Suprapubic skin (tissue), 4 donors: ENCODE measurements around the gene AIRE. TPM values are rescaled to one million over a fixed set of nuclear protein-coding genes. Genes with fewer than 3 reads are reported as not detected.

Source experiments
- DNase-seq, 2 donors: peaks; one replicate each; pipeline ENCODE4 v3.0.0-alpha.2; 2019; ENCODE audit warnings: low spot score in 2 of 2
- H3K27ac ChIP-seq: fragments of 200-600 bp; sonication (generic); one replicate; pipeline ENCODE4 v1.5.1; 2019
- H3K27me3 ChIP-seq: fragments of 200-600 bp; sonication (generic); one replicate; pipeline ENCODE4 v1.5.1; 2019
- H3K36me3 ChIP-seq: fragments of 200-600 bp; sonication (generic); one replicate; pipeline ENCODE4 v1.5.1; 2019
- H3K4me1 ChIP-seq: fragments of 200-600 bp; sonication (generic); one replicate; pipeline ENCODE4 v1.5.1; 2019
- H3K4me3 ChIP-seq: fragments of 200-600 bp; sonication (generic); one replicate; pipeline ENCODE4 v1.5.1; 2019; ENCODE audit warnings: mild to moderate bottlenecking
- H3K9me3 ChIP-seq: fragments of 200-600 bp; sonication (generic); one replicate; pipeline ENCODE4 v1.5.1; 2019
- CTCF ChIP-seq, 2 donors: fragments of 200-600 bp in 1 of 2; fragments of 450-650 bp in 1 of 2; sonication (generic) in 1 of 2; IDR thresholded peaks; one replicate each; pipeline ENCODE4 v1.5.1; 2016 to 2019; ENCODE audit warnings: antibody characterized with exemption in 2 of 2, mild to moderate bottlenecking in 1 of 2, moderate library complexity in 1 of 2
- EP300 ChIP-seq: sonication (generic); formaldehyde crosslinking; IDR thresholded peaks from one replicate; pipeline ENCODE4 v1.6.1; 2017; ENCODE audit warnings: antibody characterized with exemption
- POLR2A ChIP-seq, 2 donors: fragments of 450-650 bp; IDR thresholded peaks; one replicate each; pipeline ENCODE4 v1.6.1; 2017; ENCODE audit warnings: antibody characterized with exemption in 2 of 2, mild to moderate bottlenecking in 2 of 2, moderate library complexity in 2 of 2
- POLR2AphosphoS5 ChIP-seq, 3 donors: sonication (generic); formaldehyde crosslinking; IDR thresholded peaks; one replicate each; pipeline ENCODE4 v1.6.1; 2017; ENCODE audit warnings: antibody characterized with exemption in 3 of 3
- WGBS: methylation state at CpG from one replicate; pipeline ENCODE4 v1.1.5; 2018; 5-methylcytosine and 5-hydroxymethylcytosine counted together
- total RNA-seq, 4 donors: library from RNA; depleted of rRNA; stranded (reverse); fragments of >200 nt; gene quantifications; one replicate each; pipeline ENCODE4 v1.1.0, GENCODE V29; 2016

Gene AIRE
- total RNA-seq, 4 donors from 2014 or later: not detected

DNA sequence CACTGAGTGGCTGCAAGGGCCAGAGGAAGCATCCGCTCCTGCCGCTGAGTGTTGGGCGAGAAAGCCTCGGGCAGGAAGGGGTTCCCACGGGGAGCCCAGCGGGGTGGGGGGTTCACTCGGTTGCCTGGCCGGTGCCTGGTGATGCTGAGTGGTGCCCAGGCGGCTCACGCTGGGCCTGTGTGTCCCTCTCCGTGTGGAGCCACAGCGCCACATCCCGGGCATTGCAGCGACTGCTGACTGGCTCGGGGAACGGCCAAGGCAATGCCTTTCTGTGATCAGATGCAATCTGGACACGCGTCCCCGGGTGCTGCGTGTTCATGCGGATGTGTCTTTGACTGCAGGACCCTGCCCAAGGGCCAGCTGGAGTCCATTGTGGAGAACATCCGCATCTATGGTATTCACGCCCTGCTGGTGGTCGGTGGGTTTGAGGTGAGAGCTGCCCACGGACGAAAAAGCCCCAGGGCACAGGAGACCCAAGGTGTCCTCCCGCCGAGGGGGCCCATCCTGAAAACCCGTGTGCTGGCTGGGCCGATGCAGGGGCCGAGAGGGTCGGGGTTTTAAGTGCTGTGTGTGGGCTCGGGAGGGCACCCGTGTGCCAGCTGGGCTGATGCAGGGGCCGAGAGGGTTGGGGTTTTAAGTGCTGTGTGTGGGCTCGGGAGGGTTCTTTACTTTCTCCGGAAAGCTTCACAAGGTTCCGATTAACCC is 37.1 kb downstream of the AIRE start:
- Histone ChIP-seq H3K4me1 (no peaks in the 10 kb centered on the region), H3K9me3 (no peaks in the 10 kb centered on the region), H3K36me3 (peaks cover 100% of the 10 kb centered on the region), H3K27me3 (no peaks in the 10 kb centered on the region), H3K27ac (no peak overlapping the region), H3K4me3 (no peak overlapping the region)
- TF ChIP-seq POLR2AphosphoS5 (IDR thresholded peaks at IDR 0.05) (no peak), POLR2A (IDR thresholded peaks at IDR 0.05) (no peak), CTCF (IDR thresholded peaks at IDR 0.05) (no peak), EP300 (no peak)
- 94% methylated on average over 22 of the region's 38 CpGs for WGBS
- no peak for DNase-seq

DNA sequence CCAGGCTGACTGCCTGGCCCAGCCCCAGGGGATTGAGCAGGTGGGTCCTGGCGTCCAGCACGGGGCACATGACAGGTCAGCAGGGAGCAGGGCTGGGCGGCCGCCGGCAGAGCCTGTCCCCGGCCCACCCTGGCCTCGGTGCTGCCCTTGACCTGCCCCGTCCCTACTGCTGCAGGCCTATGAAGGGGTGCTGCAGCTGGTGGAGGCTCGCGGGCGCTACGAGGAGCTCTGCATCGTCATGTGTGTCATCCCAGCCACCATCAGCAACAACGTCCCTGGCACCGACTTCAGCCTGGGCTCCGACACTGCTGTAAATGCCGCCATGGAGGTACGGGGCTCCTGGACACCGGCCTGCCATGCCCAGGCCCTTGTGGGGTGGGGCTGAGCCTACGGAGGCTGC is 37.9 kb downstream of the AIRE start:
- no peak for DNase-seq
- Histone ChIP-seq H3K4me1 (no peaks in the 10 kb centered on the region), H3K27ac (no peak overlapping the region), H3K4me3 (no peak overlapping the region), H3K9me3 (no peaks in the 10 kb centered on the region), H3K36me3 (peaks cover 92% of the 10 kb centered on the region), H3K27me3 (no peaks in the 10 kb centered on the region)
- TF ChIP-seq POLR2A (IDR thresholded peaks at IDR 0.05): no peak
- TF ChIP-seq CTCF (IDR thresholded peaks at IDR 0.05): no peak
- TF ChIP-seq POLR2AphosphoS5 (IDR thresholded peaks at IDR 0.05): no peak
- TF ChIP-seq EP300: no peak
- 90% methylated on average over 6 of the region's 20 CpGs for WGBS

DNA sequence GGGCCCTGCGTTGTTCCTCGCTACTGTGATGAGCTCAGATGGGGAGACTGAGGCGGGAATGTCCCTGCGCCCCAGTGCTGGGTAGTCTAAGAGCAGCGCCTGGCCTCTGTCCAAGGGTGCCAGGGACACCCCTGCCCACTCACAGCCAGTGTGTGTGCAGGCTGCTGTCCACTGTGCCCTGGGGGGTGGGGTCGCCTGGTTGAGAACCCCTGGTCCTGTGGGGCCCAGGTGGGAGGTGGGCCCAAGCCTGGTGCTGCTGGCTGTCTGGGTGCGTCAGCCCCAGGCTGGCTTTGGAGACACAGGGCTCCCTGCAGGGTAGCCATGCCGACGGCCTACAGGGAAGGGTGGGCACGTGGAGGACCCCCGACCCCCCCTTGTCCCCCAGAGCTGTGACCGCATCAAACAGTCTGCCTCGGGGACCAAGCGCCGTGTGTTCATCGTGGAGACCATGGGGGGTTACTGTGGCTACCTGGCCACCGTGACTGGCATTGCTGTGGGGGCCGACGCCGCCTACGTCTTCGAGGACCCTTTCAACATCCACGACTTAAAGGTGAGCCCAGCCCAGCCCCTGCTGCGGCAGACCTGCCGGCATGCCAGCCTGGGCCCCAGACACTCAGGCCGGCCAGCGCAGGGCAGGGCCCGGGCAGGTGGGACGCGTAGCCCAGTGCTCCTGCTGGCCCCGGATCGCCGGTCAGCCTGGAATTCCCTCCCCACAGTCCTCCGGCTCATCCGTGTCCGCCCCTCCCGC is 38.6 kb downstream of the AIRE start:
- 90% methylated on average over 8 of the region's 37 CpGs for WGBS

DNA sequence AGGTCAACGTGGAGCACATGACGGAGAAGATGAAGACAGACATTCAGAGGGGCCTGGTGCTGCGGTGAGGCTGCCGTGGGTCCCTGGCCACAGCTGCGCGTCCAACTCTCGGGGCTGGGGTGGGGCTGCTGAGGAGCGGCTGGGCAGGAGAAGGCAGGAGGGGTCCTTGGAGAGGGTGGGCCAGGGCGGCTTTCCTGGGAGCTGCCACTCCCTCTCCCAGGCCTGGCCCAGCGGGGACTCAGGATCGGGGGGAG is 39.1 kb downstream of the AIRE start:
- 95% methylated on average over 9 of the region's 11 CpGs for WGBS
- TF ChIP-seq EP300: no peak
- no peak for TF ChIP-seq POLR2A (IDR thresholded peaks at IDR 0.05)
- TF ChIP-seq CTCF (IDR thresholded peaks at IDR 0.05): no peak
- no peak for TF ChIP-seq POLR2AphosphoS5 (IDR thresholded peaks at IDR 0.05)
- H3K27me3 ChIP-seq: no peaks in the 10 kb centered on the region
- DNase-seq: no peak
- H3K27ac ChIP-seq: no peak overlapping the region
- no peaks in the 10 kb centered on the region for H3K4me1 ChIP-seq
- H3K36me3 ChIP-seq: peaks cover 80% of the 10 kb centered on the region
- no peaks in the 10 kb centered on the region for H3K9me3 ChIP-seq
- no peak overlapping the region for H3K4me3 ChIP-seq

More for the DNA sequence above, 38.6 kb downstream of the AIRE start:
- Histone ChIP-seq H3K4me1 (no peaks in the 10 kb centered on the region), H3K36me3 (peaks cover 85% of the 10 kb centered on the region), H3K27ac (no peak overlapping the region), H3K4me3 (no peak overlapping the region), H3K9me3 (no peaks in the 10 kb centered on the region), H3K27me3 (no peaks in the 10 kb centered on the region)
- no peak for DNase-seq
- TF ChIP-seq POLR2A (IDR thresholded peaks at IDR 0.05) (no peak), POLR2AphosphoS5 (IDR thresholded peaks at IDR 0.05) (no peak), CTCF (IDR thresholded peaks at IDR 0.05) (no peak), EP300 (no peak)

DNA sequence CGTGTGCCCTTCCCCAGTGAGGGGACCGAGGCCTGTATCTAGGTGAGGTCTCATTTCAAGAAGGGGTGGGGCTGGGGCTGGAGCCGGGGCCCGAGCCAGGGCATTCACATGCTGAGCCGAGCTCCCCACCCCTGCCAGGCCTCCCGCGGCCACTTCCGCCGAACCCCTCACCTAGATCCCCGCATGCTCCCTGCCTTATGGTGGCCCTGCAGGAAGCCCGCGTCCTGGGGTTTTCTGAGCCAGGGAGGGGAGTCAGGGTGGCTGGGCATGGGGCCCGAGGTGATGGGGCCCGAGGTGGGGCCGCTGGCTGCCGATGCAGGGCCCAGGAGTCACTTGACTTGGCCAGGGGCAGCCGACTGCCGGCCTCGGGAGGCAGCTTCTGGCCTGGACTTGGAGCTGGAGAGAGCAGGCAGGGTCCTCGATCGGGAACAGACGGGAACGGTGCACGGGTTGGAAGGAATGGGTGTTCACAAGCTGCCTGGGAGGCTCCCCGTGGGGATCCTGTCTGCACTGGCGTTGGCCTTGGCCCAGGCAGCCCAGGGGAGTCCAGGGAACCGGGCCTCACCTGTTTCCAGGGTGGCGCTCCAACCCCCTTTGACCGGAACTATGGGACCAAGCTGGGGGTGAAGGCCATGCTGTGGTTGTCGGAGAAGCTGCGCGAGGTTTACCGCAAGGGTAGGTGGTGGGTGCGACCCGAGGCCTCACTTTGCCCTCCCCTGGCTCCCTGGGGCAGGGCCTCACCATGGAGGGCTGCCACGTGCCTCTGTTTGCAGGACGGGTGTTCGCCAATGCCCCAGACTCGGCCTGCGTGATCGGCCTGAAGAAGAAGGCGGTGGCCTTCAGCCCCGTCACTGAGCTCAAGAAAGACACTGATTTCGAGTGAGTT is 40.0 kb downstream of the AIRE start:
- H3K4me3 ChIP-seq: no peak overlapping the region
- no peaks in the 10 kb centered on the region for H3K9me3 ChIP-seq
- no peak for DNase-seq
- no peaks in the 10 kb centered on the region for H3K27me3 ChIP-seq
- no peak for TF ChIP-seq POLR2AphosphoS5 (IDR thresholded peaks at IDR 0.05)
- TF ChIP-seq EP300: no peak
- no peak for TF ChIP-seq CTCF (IDR thresholded peaks at IDR 0.05)
- no peak for TF ChIP-seq POLR2A (IDR thresholded peaks at IDR 0.05)
- H3K4me1 ChIP-seq: no peaks in the 10 kb centered on the region
- no peak overlapping the region for H3K27ac ChIP-seq
- WGBS: 73% methylated on average over 3 of the region's 44 CpGs
- peaks cover 76% of the 10 kb centered on the region for H3K36me3 ChIP-seq
